ENCODE measurements around the gene KLHL24. TPM values are rescaled to one million over a fixed set of nuclear protein-coding genes. Genes with fewer than 3 reads are reported as not detected.

Gene KLHL24
- total RNA-seq, 1 experiment from 2014 or later = 33.9 TPM

- TF ChIP-seq E2F4 (CRISPR knock-in tag; IDR thresholded peaks at IDR 0.05; ENCODE audit: borderline replicate concordance, low read depth) = no peak
Measured at GRCh38 chr3:183730361-183730760, 94.9 kb downstream of the KLHL24 start (continued).

GRCh38 chr3:183731611-183732010 is 96.2 kb downstream of the KLHL24 start:
- Mint-ChIP-seq H3K9me3 (no peaks in the 10 kb centered on the region), H3K27me3 (ENCODE audit: low read depth) (no peaks in the 10 kb centered on the region), H3K4me1 (no peaks in the 10 kb centered on the region), H3K27ac (0 out of 2 replicates have a peak overlapping the region, but pooled peaks have one; percentile 58), H3K4me3 (no peak overlapping the region), H3K36me3 (peaks cover 81% of the 10 kb centered on the region)
- DNase-seq (ENCODE audit: low spot score) (no peak), ATAC-seq (no peak)
- CTCF ChIA-PET = no interaction called here
- TF ChIP-seq ZSCAN18 (CRISPR knock-in tag; IDR thresholded peaks at IDR 0.05) (no peak), ZNF232 (CRISPR knock-in tag; IDR thresholded peaks at IDR 0.05) (no peak), ATF2 (CRISPR knock-in tag; IDR thresholded peaks at IDR 0.05; ENCODE audit: borderline replicate concordance, low read depth) (no peak), ZBTB21 (CRISPR knock-in tag; IDR thresholded peaks at IDR 0.05; ENCODE audit: borderline replicate concordance) (no peak), MYBL2 (CRISPR knock-in tag; IDR thresholded peaks at IDR 0.05) (no peak), OVOL2 (CRISPR knock-in tag; IDR thresholded peaks at IDR 0.05; ENCODE audit: borderline replicate concordance) (no peak), USF2 (CRISPR knock-in tag; IDR thresholded peaks at IDR 0.05) (no peak), EMX1 (CRISPR knock-in tag; IDR thresholded peaks at IDR 0.05) (no peak), GRHL2 (CRISPR knock-in tag; IDR thresholded peaks at IDR 0.05; ENCODE audit: insufficient replicate concordance, severe bottlenecking) (no peak), CREM (CRISPR knock-in tag; IDR thresholded peaks at IDR 0.05) (no peak), ZNF532 (CRISPR knock-in tag; IDR thresholded peaks at IDR 0.05; ENCODE audit: borderline replicate concordance) (no peak), ESRRA (CRISPR knock-in tag; IDR thresholded peaks at IDR 0.05; ENCODE audit: borderline replicate concordance) (no peak), FOXP1 (CRISPR knock-in tag; IDR thresholded peaks at IDR 0.05; ENCODE audit: borderline replicate concordance) (no peak), ZNF512 (CRISPR knock-in tag; IDR thresholded peaks at IDR 0.05; ENCODE audit: borderline replicate concordance) (no peak)
- TF ChIP-seq, protein P1, sequence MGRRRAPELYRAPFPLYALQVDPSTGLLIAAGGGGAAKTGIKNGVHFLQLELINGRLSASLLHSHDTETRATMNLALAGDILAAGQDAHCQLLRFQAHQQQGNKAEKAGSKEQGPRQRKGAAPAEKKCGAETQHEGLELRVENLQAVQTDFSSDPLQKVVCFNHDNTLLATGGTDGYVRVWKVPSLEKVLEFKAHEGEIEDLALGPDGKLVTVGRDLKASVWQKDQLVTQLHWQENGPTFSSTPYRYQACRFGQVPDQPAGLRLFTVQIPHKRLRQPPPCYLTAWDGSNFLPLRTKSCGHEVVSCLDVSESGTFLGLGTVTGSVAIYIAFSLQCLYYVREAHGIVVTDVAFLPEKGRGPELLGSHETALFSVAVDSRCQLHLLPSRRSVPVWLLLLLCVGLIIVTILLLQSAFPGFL (CRISPR knock-in tag; IDR thresholded peaks at IDR 0.05; ENCODE audit: borderline replicate concordance) = no peak
- TF ChIP-seq, protein P2, sequence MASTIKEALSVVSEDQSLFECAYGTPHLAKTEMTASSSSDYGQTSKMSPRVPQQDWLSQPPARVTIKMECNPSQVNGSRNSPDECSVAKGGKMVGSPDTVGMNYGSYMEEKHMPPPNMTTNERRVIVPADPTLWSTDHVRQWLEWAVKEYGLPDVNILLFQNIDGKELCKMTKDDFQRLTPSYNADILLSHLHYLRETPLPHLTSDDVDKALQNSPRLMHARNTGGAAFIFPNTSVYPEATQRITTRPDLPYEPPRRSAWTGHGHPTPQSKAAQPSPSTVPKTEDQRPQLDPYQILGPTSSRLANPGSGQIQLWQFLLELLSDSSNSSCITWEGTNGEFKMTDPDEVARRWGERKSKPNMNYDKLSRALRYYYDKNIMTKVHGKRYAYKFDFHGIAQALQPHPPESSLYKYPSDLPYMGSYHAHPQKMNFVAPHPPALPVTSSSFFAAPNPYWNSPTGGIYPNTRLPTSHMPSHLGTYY (CRISPR knock-in tag; IDR thresholded peaks at IDR 0.05) = no peak
- TF ChIP-seq, protein P3, sequence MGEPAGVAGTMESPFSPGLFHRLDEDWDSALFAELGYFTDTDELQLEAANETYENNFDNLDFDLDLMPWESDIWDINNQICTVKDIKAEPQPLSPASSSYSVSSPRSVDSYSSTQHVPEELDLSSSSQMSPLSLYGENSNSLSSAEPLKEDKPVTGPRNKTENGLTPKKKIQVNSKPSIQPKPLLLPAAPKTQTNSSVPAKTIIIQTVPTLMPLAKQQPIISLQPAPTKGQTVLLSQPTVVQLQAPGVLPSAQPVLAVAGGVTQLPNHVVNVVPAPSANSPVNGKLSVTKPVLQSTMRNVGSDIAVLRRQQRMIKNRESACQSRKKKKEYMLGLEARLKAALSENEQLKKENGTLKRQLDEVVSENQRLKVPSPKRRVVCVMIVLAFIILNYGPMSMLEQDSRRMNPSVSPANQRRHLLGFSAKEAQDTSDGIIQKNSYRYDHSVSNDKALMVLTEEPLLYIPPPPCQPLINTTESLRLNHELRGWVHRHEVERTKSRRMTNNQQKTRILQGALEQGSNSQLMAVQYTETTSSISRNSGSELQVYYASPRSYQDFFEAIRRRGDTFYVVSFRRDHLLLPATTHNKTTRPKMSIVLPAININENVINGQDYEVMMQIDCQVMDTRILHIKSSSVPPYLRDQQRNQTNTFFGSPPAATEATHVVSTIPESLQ (CRISPR knock-in tag; IDR thresholded peaks at IDR 0.05) = no peak
- POLR2A ChIA-PET = no interaction called here

Measured in WTC11 (cell line).